Neuronal stem cell (in vitro differentiated cells): ENCODE results near the gene TMPRSS3.

Source experiments
- DNase-seq: peaks from one replicate; pipeline ENCODE4 v3.0.0-alpha.2; 2013; ENCODE audit warnings: low spot score
- H2AFZ ChIP-seq: one replicate; pipeline ENCODE4 v1.6.1; 2013; ENCODE audit warnings: mild to moderate bottlenecking, low read length, inconsistent platforms
- H2AK5ac ChIP-seq: 2 replicates; pipeline ENCODE4 v1.6.1; 2013; ENCODE audit warnings: low read depth, mild to moderate bottlenecking, inconsistent platforms, low read length, moderate library complexity, mixed read lengths
- H2BK120ac ChIP-seq: 2 replicates; pipeline ENCODE4 v1.6.1; 2013; ENCODE audit warnings: low read depth, mild to moderate bottlenecking, inconsistent platforms, low read length, moderate library complexity, mixed read lengths
- H2BK12ac ChIP-seq: one replicate; pipeline ENCODE4 v1.6.1; 2013; ENCODE audit warnings: low read length, inconsistent platforms
- H2BK15ac ChIP-seq: 2 replicates; pipeline ENCODE4 v1.6.1; 2013; ENCODE audit warnings: mild to moderate bottlenecking, low read length, inconsistent platforms, mixed read lengths
- H2BK5ac ChIP-seq: one replicate; pipeline ENCODE4 v1.6.1; 2013; ENCODE audit warnings: inconsistent platforms, mild to moderate bottlenecking, low read length, moderate library complexity
- H3K14ac ChIP-seq: one replicate; pipeline ENCODE4 v1.6.1; 2013; ENCODE audit warnings: low read length, inconsistent platforms
- H3K18ac ChIP-seq: 2 replicates; pipeline ENCODE4 v1.6.1; 2013; ENCODE audit warnings: low read length, inconsistent platforms
- H3K23ac ChIP-seq: 2 replicates; pipeline ENCODE4 v1.6.1; 2013; ENCODE audit warnings: low read depth, mild to moderate bottlenecking, mixed read lengths, low read length, inconsistent platforms; ENCODE audit not compliant: poor library complexity
- H3K27ac ChIP-seq: replicated peaks from 3 replicates; pipeline ENCODE4 v1.5.1; 2013; ENCODE audit warnings: low read length, inconsistent platforms
- H3K27me3 ChIP-seq, 3 experiments: 2 replicates each; pipeline ENCODE4 v1.6.1; 2013; ENCODE audit warnings: low read length in 3 of 3, mild to moderate bottlenecking in 2 of 3, inconsistent platforms in 1 of 3, low read depth in 1 of 3, mixed read lengths in 1 of 3, moderate library complexity in 1 of 3; ENCODE audit not compliant: control insufficient read depth in 3 of 3, insufficient read depth in 3 of 3
- H3K36me3 ChIP-seq, 2 donors: replicated peaks in 1 of 2; 2 replicates each; pipeline ENCODE4 v1.6.1; 2013; ENCODE audit warnings: low read length in 2 of 2; ENCODE audit not compliant: control insufficient read depth in 2 of 2, insufficient read depth in 2 of 2
- H3K4ac ChIP-seq: 2 replicates; pipeline ENCODE4 v1.6.1; 2013; ENCODE audit warnings: inconsistent platforms, mild to moderate bottlenecking, low read length, moderate library complexity
- H3K4me1 ChIP-seq, 2 donors: 1 replicate in 1 of 2; 2 replicates in 1 of 2; pipeline ENCODE4 v1.6.1; 2013; ENCODE audit warnings: low read length in 2 of 2, low read depth in 1 of 2; ENCODE audit not compliant: control insufficient read depth in 2 of 2, insufficient read depth in 1 of 2
- H3K4me2 ChIP-seq: one replicate; pipeline ENCODE4 v1.6.1; 2013; ENCODE audit warnings: mild to moderate bottlenecking, low read length, inconsistent platforms; ENCODE audit not compliant: insufficient read depth, poor library complexity, severe bottlenecking
- H3K4me3 ChIP-seq, 2 donors: 2 replicates each; pipeline ENCODE4 v1.5.1; 2013; ENCODE audit warnings: low read length in 2 of 2, mild to moderate bottlenecking in 2 of 2, inconsistent platforms in 1 of 2, moderate library complexity in 1 of 2
- H3K79me1 ChIP-seq: one replicate; pipeline ENCODE4 v1.6.1; 2013; ENCODE audit warnings: low read depth, mild to moderate bottlenecking, inconsistent platforms, low read length, moderate library complexity
- H3K9ac ChIP-seq: one replicate; pipeline ENCODE4 v1.6.1; 2013; ENCODE audit warnings: mild to moderate bottlenecking, low read depth, low read length, inconsistent platforms; ENCODE audit not compliant: poor library complexity
- H3K9me3 ChIP-seq, 2 donors: replicated peaks in 1 of 2; 2 replicates each; pipeline versions ENCODE3 to v1.6.1; 2013; ENCODE audit warnings: low read length in 2 of 2, mild to moderate bottlenecking in 2 of 2, inconsistent platforms in 1 of 2, low read depth in 1 of 2, mixed read lengths in 1 of 2, moderate library complexity in 1 of 2; ENCODE audit not compliant: control insufficient read depth in 2 of 2, insufficient read depth in 1 of 2
- H4K8ac ChIP-seq: one replicate; pipeline ENCODE4 v1.6.1; 2013; ENCODE audit warnings: low read depth, mild to moderate bottlenecking, inconsistent platforms, low read length, moderate library complexity
- H4K91ac ChIP-seq: one replicate; pipeline ENCODE4 v1.6.1; 2013; ENCODE audit warnings: low read length, low read depth, mild to moderate bottlenecking, inconsistent platforms; ENCODE audit not compliant: poor library complexity
- WGBS, 2 donors: extraction: QIAGEN DNeasy Blood & Tissue Kit; methylation state at CpG; one replicate each; pipeline ENCODE4 v1.1.7; 2013; ENCODE audit warnings: missing lambda C conversion rate in 2 of 2, mixed read lengths in 1 of 2; ENCODE audit not compliant: insufficient read length in 2 of 2, insufficient replicate concordance in 1 of 2; ENCODE audit errors: extremely low coverage in 2 of 2; 5-methylcytosine and 5-hydroxymethylcytosine counted together

Gene TMPRSS3

GRCh38 chr21:42396799-42397745, 1.2 kb upstream of the TMPRSS3 start:
- Histone ChIP-seq H3K27ac (no peak overlapping the region), H2BK120ac (no peak overlapping the region), H2BK15ac (no peak overlapping the region), H3K23ac (no peak overlapping the region), H2AFZ (no peak overlapping the region), H3K14ac (no peak overlapping the region), H2AK5ac (no peak overlapping the region), H3K36me3 (no peaks in the 10 kb centered on the region), H3K4me1 (no peaks in the 10 kb centered on the region), H2BK12ac (no peak overlapping the region), H3K4me2 (no peak overlapping the region), H4K91ac (peak overlapping the region; percentile 48), H3K9ac (no peak overlapping the region), H3K4me3 (no peak overlapping the region), H3K4ac (no peak overlapping the region), H3K9me3 (peaks cover 0 to under 1% of the 10 kb centered on the region in 2 donors), H2BK5ac (no peak overlapping the region), H3K79me1 (no peaks in the 10 kb centered on the region), H3K27me3 (peaks cover 0 to 2% (median 0%) of the 10 kb centered on the region in 3 experiments), H4K8ac (no peak overlapping the region), H3K18ac (no peak overlapping the region)
- no peak for DNase-seq
- WGBS, 2 donors = no CpG with 5 or more reads among the region's 19 CpGs

GRCh38 chr21:42395302-42395701, 550 bp downstream of the TMPRSS3 start:
- Histone ChIP-seq H3K36me3 (no peaks in the 10 kb centered on the region), H2BK5ac (no peak overlapping the region), H3K27me3 (peaks cover 0 to 2% (median 0%) of the 10 kb centered on the region in 3 experiments), H3K23ac (no peak overlapping the region), H3K18ac (no peak overlapping the region), H3K27ac (no peak overlapping the region), H2BK12ac (no peak overlapping the region), H3K79me1 (no peaks in the 10 kb centered on the region), H3K9ac (no peak overlapping the region), H3K14ac (no peak overlapping the region), H2AK5ac (no peak overlapping the region), H4K91ac (no peak overlapping the region), H3K4me1 (no peaks in the 10 kb centered on the region), H2BK15ac (no peak overlapping the region), H3K9me3 (peaks cover 0 to 1% of the 10 kb centered on the region in 2 donors), H3K4me3 (no peak overlapping the region), H3K4ac (no peak overlapping the region), H2BK120ac (no peak overlapping the region), H4K8ac (no peak overlapping the region), H3K4me2 (no peak overlapping the region), H2AFZ (no peak overlapping the region)
- no CpG with 5 or more reads among the region's 11 CpGs for WGBS, 2 donors
- no peak for DNase-seq

- Histone ChIP-seq H3K14ac (no peak overlapping the region), H4K91ac (no peak overlapping the region), H3K4me3 (no peak overlapping the region), H2BK120ac (no peak overlapping the region), H3K23ac (no peak overlapping the region), H3K9me3 (peaks cover 0 to 1% of the 10 kb centered on the region in 2 donors), H3K4me1 (peaks cover 0 to 12% of the 10 kb centered on the region in 2 donors), H3K27me3 (peaks cover 0 to 2% (median 0%) of the 10 kb centered on the region in 3 experiments), H3K9ac (no peak overlapping the region), H3K36me3 (no peaks in the 10 kb centered on the region), H2BK15ac (no peak overlapping the region), H2BK5ac (no peak overlapping the region), H3K4ac (no peak overlapping the region), H2AFZ (no peak overlapping the region), H3K18ac (no peak overlapping the region), H2AK5ac (no peak overlapping the region), H4K8ac (no peak overlapping the region), H3K27ac (no peak overlapping the region), H3K79me1 (no peaks in the 10 kb centered on the region), H3K4me2 (no peak overlapping the region), H2BK12ac (no peak overlapping the region)
- no CpG with 5 or more reads among the region's 8 CpGs for WGBS, 2 donors
- no peak for DNase-seq
Measured at GRCh38 chr21:42393443-42393950, 2.4 kb downstream of the TMPRSS3 start.

- Histone ChIP-seq H3K27ac (no peak overlapping the region), H2BK15ac (no peak overlapping the region), H3K4ac (no peak overlapping the region), H3K79me1 (no peaks in the 10 kb centered on the region), H3K27me3 (peaks cover 0 to 2% (median 0%) of the 10 kb centered on the region in 3 experiments), H2AK5ac (no peak overlapping the region), H2BK12ac (no peak overlapping the region), H3K9ac (no peak overlapping the region), H3K18ac (no peak overlapping the region), H3K36me3 (no peaks in the 10 kb centered on the region), H3K9me3 (peaks cover 0 to 3% of the 10 kb centered on the region in 2 donors), H3K4me2 (no peak overlapping the region), H3K14ac (no peak overlapping the region), H3K23ac (no peak overlapping the region), H2BK120ac (no peak overlapping the region), H3K4me1 (peaks cover 0 to 12% of the 10 kb centered on the region in 2 donors), H4K91ac (no peak overlapping the region), H3K4me3 (no peak overlapping the region), H2BK5ac (no peak overlapping the region), H2AFZ (no peak overlapping the region), H4K8ac (no peak overlapping the region)
- DNase-seq = no peak
- WGBS, 2 donors = no CpG with 5 or more reads among the region's 17 CpGs
Measured at GRCh38 chr21:42392731-42393442, 3.0 kb downstream of the TMPRSS3 start.
